Neuronal stem cell (in vitro differentiated cells): ENCODE results near the gene TAOK3.
"Not testable (repeated sequence)": the region's sequence is repeated elsewhere in the genome, so short reads cannot be mapped to it uniquely, and the experiment has no call there.

Source experiments
- DNase-seq: peaks from one replicate; pipeline ENCODE4 v3.0.0-alpha.2; 2013; ENCODE audit warnings: low spot score
- H2AFZ ChIP-seq: one replicate; pipeline ENCODE4 v1.6.1; 2013; ENCODE audit warnings: mild to moderate bottlenecking, low read length, inconsistent platforms
- H2AK5ac ChIP-seq: 2 replicates; pipeline ENCODE4 v1.6.1; 2013; ENCODE audit warnings: low read depth, mild to moderate bottlenecking, inconsistent platforms, low read length, moderate library complexity, mixed read lengths
- H2BK120ac ChIP-seq: 2 replicates; pipeline ENCODE4 v1.6.1; 2013; ENCODE audit warnings: low read depth, mild to moderate bottlenecking, inconsistent platforms, low read length, moderate library complexity, mixed read lengths
- H2BK12ac ChIP-seq: one replicate; pipeline ENCODE4 v1.6.1; 2013; ENCODE audit warnings: low read length, inconsistent platforms
- H2BK15ac ChIP-seq: 2 replicates; pipeline ENCODE4 v1.6.1; 2013; ENCODE audit warnings: mild to moderate bottlenecking, low read length, inconsistent platforms, mixed read lengths
- H2BK5ac ChIP-seq: one replicate; pipeline ENCODE4 v1.6.1; 2013; ENCODE audit warnings: inconsistent platforms, mild to moderate bottlenecking, low read length, moderate library complexity
- H3K14ac ChIP-seq: one replicate; pipeline ENCODE4 v1.6.1; 2013; ENCODE audit warnings: low read length, inconsistent platforms
- H3K18ac ChIP-seq: 2 replicates; pipeline ENCODE4 v1.6.1; 2013; ENCODE audit warnings: low read length, inconsistent platforms
- H3K23ac ChIP-seq: 2 replicates; pipeline ENCODE4 v1.6.1; 2013; ENCODE audit warnings: low read depth, mild to moderate bottlenecking, mixed read lengths, low read length, inconsistent platforms; ENCODE audit not compliant: poor library complexity
- H3K27ac ChIP-seq: replicated peaks from 3 replicates; pipeline ENCODE4 v1.5.1; 2013; ENCODE audit warnings: low read length, inconsistent platforms
- H3K27me3 ChIP-seq, 3 experiments: 2 replicates each; pipeline ENCODE4 v1.6.1; 2013; ENCODE audit warnings: low read length in 3 of 3, mild to moderate bottlenecking in 2 of 3, inconsistent platforms in 1 of 3, low read depth in 1 of 3, mixed read lengths in 1 of 3, moderate library complexity in 1 of 3; ENCODE audit not compliant: control insufficient read depth in 3 of 3, insufficient read depth in 3 of 3
- H3K36me3 ChIP-seq, 2 donors: replicated peaks in 1 of 2; 2 replicates each; pipeline ENCODE4 v1.6.1; 2013; ENCODE audit warnings: low read length in 2 of 2; ENCODE audit not compliant: control insufficient read depth in 2 of 2, insufficient read depth in 2 of 2
- H3K4ac ChIP-seq: 2 replicates; pipeline ENCODE4 v1.6.1; 2013; ENCODE audit warnings: inconsistent platforms, mild to moderate bottlenecking, low read length, moderate library complexity
- H3K4me1 ChIP-seq, 2 donors: 1 replicate in 1 of 2; 2 replicates in 1 of 2; pipeline ENCODE4 v1.6.1; 2013; ENCODE audit warnings: low read length in 2 of 2, low read depth in 1 of 2; ENCODE audit not compliant: control insufficient read depth in 2 of 2, insufficient read depth in 1 of 2
- H3K4me2 ChIP-seq: one replicate; pipeline ENCODE4 v1.6.1; 2013; ENCODE audit warnings: mild to moderate bottlenecking, low read length, inconsistent platforms; ENCODE audit not compliant: insufficient read depth, poor library complexity, severe bottlenecking
- H3K4me3 ChIP-seq, 2 donors: 2 replicates each; pipeline ENCODE4 v1.5.1; 2013; ENCODE audit warnings: low read length in 2 of 2, mild to moderate bottlenecking in 2 of 2, inconsistent platforms in 1 of 2, moderate library complexity in 1 of 2
- H3K79me1 ChIP-seq: one replicate; pipeline ENCODE4 v1.6.1; 2013; ENCODE audit warnings: low read depth, mild to moderate bottlenecking, inconsistent platforms, low read length, moderate library complexity
- H3K9ac ChIP-seq: one replicate; pipeline ENCODE4 v1.6.1; 2013; ENCODE audit warnings: mild to moderate bottlenecking, low read depth, low read length, inconsistent platforms; ENCODE audit not compliant: poor library complexity
- H3K9me3 ChIP-seq, 2 donors: replicated peaks in 1 of 2; 2 replicates each; pipeline versions ENCODE3 to v1.6.1; 2013; ENCODE audit warnings: low read length in 2 of 2, mild to moderate bottlenecking in 2 of 2, inconsistent platforms in 1 of 2, low read depth in 1 of 2, mixed read lengths in 1 of 2, moderate library complexity in 1 of 2; ENCODE audit not compliant: control insufficient read depth in 2 of 2, insufficient read depth in 1 of 2
- H4K8ac ChIP-seq: one replicate; pipeline ENCODE4 v1.6.1; 2013; ENCODE audit warnings: low read depth, mild to moderate bottlenecking, inconsistent platforms, low read length, moderate library complexity
- H4K91ac ChIP-seq: one replicate; pipeline ENCODE4 v1.6.1; 2013; ENCODE audit warnings: low read length, low read depth, mild to moderate bottlenecking, inconsistent platforms; ENCODE audit not compliant: poor library complexity
- WGBS, 2 donors: extraction: QIAGEN DNeasy Blood & Tissue Kit; methylation state at CpG; one replicate each; pipeline ENCODE4 v1.1.7; 2013; ENCODE audit warnings: missing lambda C conversion rate in 2 of 2, mixed read lengths in 1 of 2; ENCODE audit not compliant: insufficient read length in 2 of 2, insufficient replicate concordance in 1 of 2; ENCODE audit errors: extremely low coverage in 2 of 2; 5-methylcytosine and 5-hydroxymethylcytosine counted together

Gene TAOK3

DNA sequence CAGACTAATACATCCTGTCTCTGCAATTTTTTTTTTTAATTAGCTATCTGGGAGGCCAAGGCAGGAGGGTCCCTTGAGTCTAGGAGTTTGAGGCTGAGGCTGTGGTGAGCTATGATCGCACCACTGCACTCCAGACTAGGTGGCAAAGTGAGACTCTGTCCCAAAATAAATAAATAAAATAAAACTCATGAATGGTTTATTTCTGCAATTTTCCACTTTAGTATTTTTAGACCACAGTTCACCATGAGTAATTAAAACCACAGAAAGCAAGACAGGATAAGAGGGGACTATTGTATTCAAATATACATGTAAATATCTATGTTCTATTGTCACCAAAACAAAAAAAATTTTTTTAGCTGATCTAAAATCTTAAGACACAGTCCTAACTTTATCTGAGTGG lies 17.8 kb downstream of the TAOK3 start:
- Histone ChIP-seq H3K14ac (no peak overlapping the region), H3K9me3 (no peaks in the 10 kb centered on the region), H3K36me3 (no peaks in the 10 kb centered on the region), H4K91ac (no peak overlapping the region), H2BK12ac (no peak overlapping the region), H3K4me1 (no peaks in the 10 kb centered on the region), H2BK15ac (no peak overlapping the region), H2AK5ac (no peak overlapping the region), H3K4me2 (no peak overlapping the region), H3K27ac (no peak overlapping the region), H4K8ac (no peak overlapping the region), H3K4ac (no peak overlapping the region), H3K27me3 (no peaks in the 10 kb centered on the region), H3K9ac (no peak overlapping the region), H2BK120ac (no peak overlapping the region), H3K79me1 (no peaks in the 10 kb centered on the region), H2AFZ (no peak overlapping the region), H3K18ac (no peak overlapping the region), H2BK5ac (no peak overlapping the region), H3K23ac (no peak overlapping the region), H3K4me3 (no peak overlapping the region)
- no CpG with 5 or more reads among the region's 1 CpG for WGBS, 2 donors
- DNase-seq: no peak

DNA sequence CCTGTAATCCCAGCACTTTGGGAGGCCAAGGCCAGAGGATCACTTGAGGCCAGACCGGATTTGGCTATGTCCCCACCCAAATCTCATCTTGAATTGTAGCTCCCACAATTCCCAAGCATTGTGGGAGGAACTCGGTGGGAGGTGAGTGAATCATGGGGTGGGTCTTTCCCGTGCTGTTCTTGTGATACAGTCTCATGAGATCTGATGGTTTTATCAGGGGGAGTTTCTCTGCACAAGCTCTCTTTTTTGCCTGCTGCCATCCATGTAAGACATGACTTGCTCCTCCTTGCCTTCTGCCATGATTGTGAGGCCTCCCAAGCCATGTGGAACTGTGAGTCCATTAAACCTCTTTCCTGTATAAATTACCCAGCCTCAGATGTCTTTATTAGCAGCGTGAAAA lies 18.2 kb downstream of the TAOK3 start:
- not testable (repeated sequence) for H3K14ac ChIP-seq, H2BK12ac ChIP-seq, H2BK15ac ChIP-seq, H3K9ac ChIP-seq, H3K27ac ChIP-seq, H3K4me1 ChIP-seq, H3K23ac ChIP-seq, H3K9me3 ChIP-seq, H2BK5ac ChIP-seq, H4K8ac ChIP-seq, H3K27me3 ChIP-seq, H3K4ac ChIP-seq, H2AK5ac ChIP-seq, H2BK120ac ChIP-seq, H4K91ac ChIP-seq, H3K18ac ChIP-seq, H3K4me3 ChIP-seq, H2AFZ ChIP-seq, DNase-seq, H3K79me1 ChIP-seq, H3K4me2 ChIP-seq, H3K36me3 ChIP-seq
- no CpG with 5 or more reads among the region's 4 CpGs for WGBS, 2 donors

DNA sequence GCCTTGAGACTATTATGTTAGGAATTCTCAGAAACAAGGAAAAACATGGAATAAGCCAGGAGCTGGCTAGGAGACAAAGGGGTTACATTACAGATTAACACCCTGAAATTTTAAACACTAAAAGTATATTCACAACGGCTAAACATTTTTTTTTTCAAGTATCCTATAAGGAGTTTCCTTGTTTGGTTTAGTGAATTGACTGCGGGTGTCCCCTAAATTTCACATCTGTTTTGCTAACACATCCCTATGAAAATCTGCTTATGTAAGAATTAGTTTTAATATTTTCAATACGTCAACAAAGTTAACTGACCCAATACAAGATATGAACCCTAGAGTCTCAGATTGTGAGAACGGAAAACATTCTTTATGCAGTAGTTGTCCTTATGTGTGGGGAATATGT lies 19.0 kb downstream of the TAOK3 start:
- Histone ChIP-seq H2BK15ac (no peak overlapping the region), H3K4me3 (no peak overlapping the region), H3K4me1 (no peaks in the 10 kb centered on the region), H3K36me3 (no peaks in the 10 kb centered on the region), H3K9me3 (no peaks in the 10 kb centered on the region), H3K27ac (no peak overlapping the region), H3K4ac (no peak overlapping the region), H2BK12ac (no peak overlapping the region), H4K91ac (no peak overlapping the region), H3K14ac (no peak overlapping the region), H4K8ac (no peak overlapping the region), H2BK120ac (no peak overlapping the region), H3K23ac (no peak overlapping the region), H2AFZ (no peak overlapping the region), H2AK5ac (no peak overlapping the region), H3K18ac (no peak overlapping the region), H3K79me1 (no peaks in the 10 kb centered on the region), H3K4me2 (no peak overlapping the region), H3K27me3 (no peaks in the 10 kb centered on the region), H3K9ac (no peak overlapping the region), H2BK5ac (no peak overlapping the region)
- no CpG with 5 or more reads among the region's 4 CpGs for WGBS, 2 donors
- DNase-seq: no peak

DNA sequence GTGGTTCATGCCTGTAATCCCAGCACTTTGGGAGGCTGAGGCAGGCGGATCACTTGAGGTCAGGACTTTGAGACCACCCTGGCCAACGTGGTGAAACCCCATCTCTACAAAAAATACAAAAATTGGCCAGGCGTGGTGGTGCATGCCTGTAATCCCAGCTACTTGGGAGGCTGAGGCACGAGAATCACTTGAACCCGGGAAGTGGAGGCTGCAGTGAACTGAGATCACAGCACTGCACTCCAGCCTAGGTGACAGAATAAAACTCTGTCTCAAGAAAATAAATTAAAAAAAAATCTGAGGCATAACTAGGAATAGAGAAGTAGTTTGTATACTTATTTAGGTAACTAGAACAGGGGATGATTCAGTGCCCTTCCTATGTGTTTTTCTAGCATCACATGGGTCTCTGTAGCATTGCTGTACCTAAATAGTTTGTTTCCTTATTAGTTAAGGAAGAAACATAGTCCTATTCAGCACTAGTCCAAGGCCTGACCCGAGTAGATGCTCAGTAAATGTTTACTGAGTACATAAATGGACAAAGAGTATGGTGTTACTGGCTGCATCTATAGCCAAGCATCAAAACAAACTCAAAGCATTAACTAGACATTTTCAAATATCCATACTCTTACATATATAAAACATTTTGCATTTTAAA lies 21.7 kb downstream of the TAOK3 start:
- H2BK12ac ChIP-seq: no peak overlapping the region
- no peak overlapping the region for H2AK5ac ChIP-seq
- H4K8ac ChIP-seq: no peak overlapping the region
- H2BK120ac ChIP-seq: no peak overlapping the region
- no peak overlapping the region for H3K23ac ChIP-seq
- H3K36me3 ChIP-seq: no peaks in the 10 kb centered on the region
- no peaks in the 10 kb centered on the region for H3K4me1 ChIP-seq
- no peak overlapping the region for H3K18ac ChIP-seq
- no peak overlapping the region for H3K9ac ChIP-seq
- no peaks in the 10 kb centered on the region for H3K27me3 ChIP-seq
- H3K9me3 ChIP-seq: no peaks in the 10 kb centered on the region
- no peaks in the 10 kb centered on the region for H3K79me1 ChIP-seq
- no peak overlapping the region for H4K91ac ChIP-seq
- no peak overlapping the region for H3K27ac ChIP-seq
- H2BK15ac ChIP-seq: no peak overlapping the region
- no peak for DNase-seq
- H3K4ac ChIP-seq: no peak overlapping the region
- no peak overlapping the region for H3K4me2 ChIP-seq
- H2BK5ac ChIP-seq: no peak overlapping the region
- H3K4me3 ChIP-seq: no peak overlapping the region
- no peak overlapping the region for H2AFZ ChIP-seq
- no peak overlapping the region for H3K14ac ChIP-seq
- WGBS, 2 donors: no CpG with 5 or more reads among the region's 6 CpGs
